ENCODE data around the gene VDR.

- no peak for TF ChIP-seq CTCF (IDR thresholded peaks at IDR 0.05 in 8 of 11, conservative IDR thresholded peaks at IDR 0.05 in 3 of 11)
- no peak for TF ChIP-seq POLR2A (IDR thresholded peaks at IDR 0.05)
- no peak for TF ChIP-seq POLR2AphosphoS5 (IDR thresholded peaks at IDR 0.05)
These were observed 10.7 kb downstream of the VDR start for GRCh38 chr12:47894068-47894467.

All from spleen (tissue), 7 donors.